CD4-positive, alpha-beta T cell (primary cell): ENCODE results near the gene TRIM66. TPM values are rescaled to one million over a fixed set of nuclear protein-coding genes. Genes with fewer than 3 reads are reported as not detected.

Source experiments
- ATAC-seq: fragments of 200-7000 bp; cut with Tn5 transposase; one replicate; pipeline ENCODE4 v1.10.0; 2022; ENCODE audit warnings: mild to moderate bottlenecking; ENCODE audit not compliant: poor library complexity
- CTCF ChIA-PET: fragments of 350-600 bp; sonication (Branson Sonifier 250); formaldehyde crosslinking; loops from one replicate; lab custom pipeline; 2021; ENCODE audit warnings: antibody characterized with exemption, inconsistent platforms; lab: Charles Lee
- POLR2A ChIA-PET: fragments of 350-600 bp; sonication (Branson Sonifier 250); formaldehyde crosslinking; loops from one replicate; lab custom pipeline; 2021; ENCODE audit warnings: antibody characterized with exemption, inconsistent platforms; lab: Charles Lee
- DNase-seq, 14 experiments: peaks; one replicate each; pipeline ENCODE4 v3.0.0-alpha.2; 2013 to 2020; ENCODE audit warnings: mixed read lengths in 2 of 14
- H3K27ac ChIP-seq, 2 donors: one replicate each; pipeline versions ENCODE4 v1.5.1 to v1.7.0; 2013; ENCODE audit warnings: low read length in 2 of 2, low read depth in 1 of 2, mild to moderate bottlenecking in 1 of 2
- H3K27me3 ChIP-seq, 2 experiments: 1 replicate in 1 of 2; 2 replicates in 1 of 2; pipeline versions ENCODE4 v1.6.1 to v1.7.0; 2013; ENCODE audit warnings: low read length in 2 of 2, control low read depth in 1 of 2, mild to moderate bottlenecking in 1 of 2, moderate library complexity in 1 of 2; ENCODE audit not compliant: insufficient read depth in 2 of 2, control insufficient read depth in 1 of 2
- H3K36me3 ChIP-seq: one replicate; pipeline ENCODE4 v1.6.1; 2013; ENCODE audit warnings: low read length, control low read depth; ENCODE audit not compliant: insufficient read depth
- H3K4me1 ChIP-seq: one replicate; pipeline ENCODE4 v1.6.1; 2013; ENCODE audit warnings: low read length, control low read depth; ENCODE audit not compliant: insufficient read depth
- H3K4me3 ChIP-seq: one replicate; pipeline ENCODE4 v1.5.1; 2013; ENCODE audit warnings: mild to moderate bottlenecking, low read length, moderate library complexity
- H3K9me3 ChIP-seq, 2 experiments: 1 replicate in 1 of 2; 2 replicates in 1 of 2; pipeline versions ENCODE4 v1.6.1 to v1.7.0; 2013; ENCODE audit warnings: low read length in 2 of 2, mild to moderate bottlenecking in 2 of 2, control low read depth in 1 of 2, moderate library complexity in 1 of 2; ENCODE audit not compliant: control insufficient read depth in 1 of 2, insufficient read depth in 1 of 2
- H3K27ac Mint-ChIP-seq: one replicate; pipeline ENCODE4 v1.8.0; 2020; ENCODE audit warnings: mixed read lengths
- H3K27me3 Mint-ChIP-seq: one replicate; pipeline ENCODE4 v1.8.0; 2021; ENCODE audit warnings: mixed read lengths
- H3K36me3 Mint-ChIP-seq: one replicate; pipeline ENCODE4 v1.8.0; 2021; ENCODE audit warnings: low read depth, mixed read lengths
- H3K4me1 Mint-ChIP-seq: one replicate; pipeline ENCODE4 v1.8.0; 2021; ENCODE audit warnings: low read depth, mixed read lengths
- H3K4me3 Mint-ChIP-seq: one replicate; pipeline ENCODE4 v1.8.0; 2020; ENCODE audit warnings: mild to moderate bottlenecking, mixed read lengths
- H3K9me3 Mint-ChIP-seq: one replicate; pipeline ENCODE4 v1.8.0; 2020; ENCODE audit warnings: mixed read lengths
- CTCF ChIP-seq: fragments of 200-600 bp; IDR thresholded peaks from one replicate; pipeline ENCODE4 v1.8.0; 2022; ENCODE audit warnings: antibody characterized with exemption, mild to moderate bottlenecking
- intact Hi-C, 2 experiments: fragments of 100-400 bp; cut with DNase I in 1 of 2; cut with micrococcal nuclease in 1 of 2; formaldehyde crosslinking; loops; one replicate each; pipeline versions ENCODE4 v1.15.1 to v1.9.0; 2023 to 2025; cut with DNase I, micrococcal nuclease
- total RNA-seq, 174 experiments: library from RNA in 2 of 174; stranded (reverse) in 2 of 174; gene quantifications; one replicate each; pipeline ENCODE4 v1.2.3 and lab custom pipeline; 2021 to 2026

The TRIM66 gene
- total RNA-seq, 2 experiments from 2014 or later: 6.8 to 9.8 TPM

- Histone ChIP-seq H3K9me3 (no peaks in the 10 kb centered on the region), H3K4me3 (no peak overlapping the region), H3K27me3 (no peaks in the 10 kb centered on the region), H3K36me3 (no peaks in the 10 kb centered on the region), H3K4me1 (peaks cover 2% of the 10 kb centered on the region), H3K27ac (no peak overlapping the region)
- ATAC-seq (no peak), DNase-seq (no peak)
- TF ChIP-seq CTCF: no peak
- ChIA-PET POLR2A (no interaction called here), CTCF (no interaction called here)
- H3K27me3 Mint-ChIP-seq: no peaks in the 10 kb centered on the region
- peaks cover 14% of the 10 kb centered on the region for H3K4me1 Mint-ChIP-seq
- peaks cover 8% of the 10 kb centered on the region for H3K36me3 Mint-ChIP-seq
- no peaks in the 10 kb centered on the region for H3K9me3 Mint-ChIP-seq
- intact Hi-C loops: no loop called here
- no peak overlapping the region for H3K27ac Mint-ChIP-seq
- H3K4me3 Mint-ChIP-seq: no peak overlapping the region
Observed at GRCh38 chr11:8693555-8693954, 11.1 kb upstream of the TRIM66 start.

GRCh38 chr11:8693010-8693551, 10.6 kb upstream of the TRIM66 start:
- no peaks in the 10 kb centered on the region for H3K27me3 Mint-ChIP-seq
- Histone ChIP-seq H3K4me1 (peaks cover 6% of the 10 kb centered on the region), H3K27me3 (no peaks in the 10 kb centered on the region), H3K36me3 (no peaks in the 10 kb centered on the region), H3K27ac (no peak overlapping the region), H3K4me3 (no peak overlapping the region), H3K9me3 (no peaks in the 10 kb centered on the region)
- no peak overlapping the region for H3K4me3 Mint-ChIP-seq
- H3K27ac Mint-ChIP-seq: no peak overlapping the region
- intact Hi-C loops: no loop called here
- CTCF ChIA-PET: no interaction called here
- ATAC-seq (no peak), DNase-seq (no peak)
- H3K36me3 Mint-ChIP-seq: peaks cover 13% of the 10 kb centered on the region
- POLR2A ChIA-PET: no interaction called here
- H3K9me3 Mint-ChIP-seq: no peaks in the 10 kb centered on the region
- no peak for TF ChIP-seq CTCF
- H3K4me1 Mint-ChIP-seq: peaks cover 18% of the 10 kb centered on the region

- H3K9me3 ChIP-seq: no peaks in the 10 kb centered on the region
- ATAC-seq: no peak
- peaks cover 13% of the 10 kb centered on the region for H3K4me1 ChIP-seq
- Mint-ChIP-seq H3K4me1 (peaks cover 23% of the 10 kb centered on the region), H3K4me3 (no peak overlapping the region), H3K27me3 (no peaks in the 10 kb centered on the region), H3K27ac (no peak overlapping the region), H3K9me3 (no peaks in the 10 kb centered on the region), H3K36me3 (peaks cover 20% of the 10 kb centered on the region)
- H3K4me3 ChIP-seq: no peak overlapping the region
- ChIA-PET POLR2A (no interaction called here), CTCF (no interaction called here)
- no peaks in the 10 kb centered on the region for H3K36me3 ChIP-seq
- no peaks in the 10 kb centered on the region for H3K27me3 ChIP-seq
- TF ChIP-seq CTCF: no peak
- no peak overlapping the region for H3K27ac ChIP-seq
- DNase-seq: no peak
- intact Hi-C loops: no loop called here
Observed at GRCh38 chr11:8692417-8692816, 10.0 kb upstream of the TRIM66 start.
